Stimulated activated CD4-positive, alpha-beta T cell treated with anti-CD3 and anti-CD28 coated beads, Interleukin-1b, Interleukin-23, amount 100 ng/mL, for 4 hours (primary cell): Measurements from ENCODE around the gene LY6G6D.

ENCODE experiments used
- DNase-seq, 2 donors: peaks; one replicate each; pipeline ENCODE4 v3.0.0-alpha.2; 2020; ENCODE audit warnings: low read depth in 2 of 2

Gene LY6G6D

GRCh38 chr6:31719001-31719400 lies 3.9 kb downstream of the LY6G6D start:
- no peak for DNase-seq

- DNase-seq = no peak
These were observed 5.1 kb downstream of the LY6G6D start for GRCh38 chr6:31720196-31720770.

- DNase-seq = no peak
These were observed 6.3 kb downstream of the LY6G6D start, which contains the start of gene LY6G6C for GRCh38 chr6:31721351-31722020. TSS of gene LY6G6C (minus strand) at chr6:31721746. CDS start at chr6:31721679, 67 bp downstream.

GRCh38 chr6:31722173-31722572 lies 7.0 kb downstream of the LY6G6D start:
- no peak for DNase-seq

GRCh38 chr6:31723245-31723979 lies 8.3 kb downstream of the LY6G6D start, which contains the start of gene MPIG6B:
TSS of gene MPIG6B (plus strand) at chr6:31723373. CDS start at chr6:31723384, 11 bp downstream.
- DNase-seq = no peak

GRCh38 chr6:31723980-31724691 lies 9.0 kb downstream of the LY6G6D start:
- no peak for DNase-seq

GRCh38 chr6:31725502-31726350 lies 10.6 kb downstream of the LY6G6D start:
- no peak for DNase-seq

GRCh38 chr6:31727034-31727716 lies 12.0 kb downstream of the LY6G6D start:
- no peak for DNase-seq

GRCh38 chr6:31727717-31728671 lies 12.8 kb downstream of the LY6G6D start:
- DNase-seq = no peak

- no peak for DNase-seq
These were observed 13.8 kb downstream of the LY6G6D start, which contains the start of gene DDAH2 for GRCh38 chr6:31728767-31729514. TSS of gene DDAH2 (minus strand) at chr6:31729299. CDS start at chr6:31729161, 138 bp downstream.

GRCh38 chr6:31729515-31729978 lies 14.4 kb downstream of the LY6G6D start:
- DNase-seq = peak; percentile 70 to 72

GRCh38 chr6:31729979-31730630 lies 15.0 kb downstream of the LY6G6D start:
- DNase-seq = peak; percentile 50 to 58

GRCh38 chr6:31730631-31731086 lies 15.5 kb downstream of the LY6G6D start:
- DNase-seq = no peak

GRCh38 chr6:31732029-31732428 lies 16.9 kb downstream of the LY6G6D start:
- DNase-seq = no peak

GRCh38 chr6:31733734-31734133 lies 18.6 kb downstream of the LY6G6D start:
- DNase-seq = no peak

GRCh38 chr6:31734247-31734820 lies 19.2 kb downstream of the LY6G6D start:
- DNase-seq = no peak

- DNase-seq = peak in 1 of 2 donors; percentile 20
These were observed 19.8 kb downstream of the LY6G6D start for GRCh38 chr6:31734821-31735406.
